K562 (cell line): Measurements from ENCODE around the gene UNC13C. TPM values are rescaled to one million over a fixed set of nuclear protein-coding genes. Genes with fewer than 3 reads are reported as not detected.

Source experiments
- ATAC-seq: fragments of 200-7000 bp; cut with Tn5 transposase; 3 replicates; pipeline ENCODE4 v1.9.1; 2020; ENCODE audit warnings: moderate library complexity
- BruUV-seq: library from RNA; stranded (reverse); fragments of 400-500 nt; replicated peaks from 2 replicates; lab custom pipeline; 2021; lab: Mats Ljungman, UMichigan
- CTCF ChIA-PET: fragments of 300-600 bp; formaldehyde crosslinking; extraction: SDS; loops from one replicate; lab custom pipeline; 2021; ENCODE audit warnings: low intra/inter-chr PET ratio; lab: Yijun Ruan, JAX
- POLR2A ChIA-PET: fragments of 300-600, 350-650 bp; sonication (Branson Sonifier 250); formaldehyde crosslinking; extraction: SDS; loops from one replicate; lab custom pipeline; 2021; ENCODE audit warnings: antibody characterized with exemption, inconsistent platforms; lab: Yijun Ruan, JAX
- DNase-seq, 4 experiments: peaks; one replicate each; pipeline versions ENCODE4 v3.0.0 to v3.0.0-alpha.2; 2011 to 2018; ENCODE audit warnings: low spot score in 3 of 4, mixed read lengths in 3 of 4; ENCODE audit errors: extremely low read depth in 1 of 4
- FAIRE-seq: peaks from 2 replicates; lab custom pipeline; 2011; peaks lifted over from hg19 to GRCh38; lab: Jason Lieb, UNC
- H2AFZ ChIP-seq: 2 replicates; pipeline ENCODE4 v1.6.0; 2011; ENCODE audit warnings: low read depth, low read length, control low read depth, inconsistent platforms
- H3K27ac ChIP-seq: fragments of 200-600 bp; 3 replicates; pipeline ENCODE4 v1.8.0; 2011; ENCODE audit warnings: low read depth, mild to moderate bottlenecking, control low read depth, inconsistent platforms, low read length, moderate library complexity, mixed read lengths; ENCODE audit errors: extremely low read depth
- H3K27me3 ChIP-seq, 2 experiments: fragments of 300-600 bp in 1 of 2; 2 replicates in 1 of 2; 3 replicates in 1 of 2; pipeline versions ENCODE4 v1.6.0 to v1.8.0; 2011; ENCODE audit warnings: inconsistent platforms in 2 of 2, low read length in 2 of 2, mild to moderate bottlenecking in 1 of 2, mixed read lengths in 1 of 2, moderate library complexity in 1 of 2; ENCODE audit not compliant: control insufficient read depth in 2 of 2, insufficient read depth in 2 of 2
- H3K36me3 ChIP-seq: fragments of 300-600 bp; 3 replicates; pipeline ENCODE4 v1.8.0; 2011; ENCODE audit warnings: mild to moderate bottlenecking, low read length, inconsistent platforms; ENCODE audit not compliant: control insufficient read depth, insufficient read depth
- H3K4me1 ChIP-seq, 2 experiments: fragments of 200-600 bp in 1 of 2; replicated peaks in 1 of 2; 2 replicates in 1 of 2; 3 replicates in 1 of 2; pipeline versions ENCODE4 v1.5.1 to v1.8.0; 2011; ENCODE audit warnings: inconsistent platforms in 2 of 2, low read length in 2 of 2, mild to moderate bottlenecking in 1 of 2, mixed read lengths in 1 of 2, moderate library complexity in 1 of 2; ENCODE audit not compliant: control insufficient read depth in 2 of 2, insufficient read depth in 2 of 2
- H3K4me2 ChIP-seq: 2 replicates; pipeline ENCODE4 v1.6.1; 2011; ENCODE audit warnings: low read length, control low read depth, inconsistent platforms, mixed read lengths; ENCODE audit not compliant: insufficient read depth
- H3K4me3 ChIP-seq: fragments of 200-600 bp; sonication (generic), shearing (Covaris generic); 2 replicates; pipeline ENCODE4 v1.5.1; 2016; ENCODE audit warnings: control low read depth, inconsistent platforms
- H3K79me2 ChIP-seq: fragments of 200-600 bp; 3 replicates; pipeline ENCODE4 v1.8.0; 2011; ENCODE audit warnings: low read length, inconsistent platforms; ENCODE audit not compliant: control insufficient read depth, insufficient read depth
- H3K9ac ChIP-seq, 2 experiments: 2 replicates each; pipeline versions ENCODE4 v1.6.0 to v1.6.1; 2011; ENCODE audit warnings: low read depth in 2 of 2, low read length in 2 of 2, control low read depth in 1 of 2, inconsistent platforms in 1 of 2, mild to moderate bottlenecking in 1 of 2, mixed read lengths in 1 of 2; ENCODE audit not compliant: insufficient read depth in 1 of 2
- H3K9me1 ChIP-seq: one replicate; pipeline ENCODE4 v1.6.0; 2011; ENCODE audit warnings: inconsistent platforms, mild to moderate bottlenecking, low read length, moderate library complexity; ENCODE audit not compliant: control insufficient read depth, insufficient read depth
- H3K9me3 ChIP-seq: replicated peaks from 2 replicates; pipeline ENCODE4 v1.5.1; 2011; ENCODE audit warnings: low read depth, low read length, inconsistent platforms; ENCODE audit not compliant: control insufficient read depth, insufficient read depth
- H4K20me1 ChIP-seq: replicated peaks from 2 replicates; pipeline ENCODE4 v1.6.1; 2011; ENCODE audit warnings: low read length, inconsistent platforms, mixed read lengths; ENCODE audit not compliant: control insufficient read depth, insufficient read depth
- ARID3B ChIP-seq: fragments of 250-450 bp; sonication (Bioruptor Pico); IDR thresholded peaks from 2 replicates; pipeline ENCODE4 v1.4.0; 2020; ENCODE audit warnings: borderline replicate concordance
- ARNT ChIP-seq, 2 experiments: fragments of 450-650 bp; IDR thresholded peaks; 2 replicates each; pipeline ENCODE4 v1.6.1; 2016; ENCODE audit warnings: mild to moderate bottlenecking in 1 of 2
- CCNT2 ChIP-seq: IDR thresholded peaks from 2 replicates; pipeline ENCODE4 v1.6.1; 2011; ENCODE audit warnings: borderline replicate concordance, low read depth, mild to moderate bottlenecking, moderate library complexity, mixed read lengths, low read length; ENCODE audit not compliant: insufficient read length; ENCODE audit errors: extremely low read depth
- ETV5 ChIP-seq: sonication (generic); formaldehyde crosslinking; IDR thresholded peaks from 2 replicates; pipeline ENCODE4 v1.4.0; 2020; ENCODE audit warnings: low read depth, mild to moderate bottlenecking, missing genetic modification reagents
- FOXK2 ChIP-seq, 2 experiments: fragments of 450-650 bp; IDR thresholded peaks in 1 of 2; conservative IDR thresholded peaks in 1 of 2; 2 replicates each; pipeline ENCODE4 v1.6.1; 2016; ENCODE audit warnings: low read depth in 2 of 2, mild to moderate bottlenecking in 1 of 2
- HNRNPLL ChIP-seq: fragments of 200-400 bp; formaldehyde crosslinking; IDR thresholded peaks from 2 replicates; pipeline ENCODE4 v1.6.1; 2017; ENCODE audit warnings: low read length, low read depth, mild to moderate bottlenecking; ENCODE audit not compliant: poor library complexity, severe bottlenecking
- NONO ChIP-seq, 2 experiments: fragments of 200-400 bp in 1 of 2; fragments of 450-650 bp in 1 of 2; formaldehyde crosslinking in 1 of 2; IDR thresholded peaks; 2 replicates each; pipeline ENCODE4 v1.6.1; 2017; ENCODE audit warnings: low read depth in 2 of 2, mild to moderate bottlenecking in 2 of 2, moderate library complexity in 2 of 2, low read length in 1 of 2
- PRPF4 ChIP-seq: fragments of 200-400 bp; formaldehyde crosslinking; IDR thresholded peaks from one replicate; pipeline ENCODE4 v1.6.1; 2017; ENCODE audit warnings: low read length, low read depth, mild to moderate bottlenecking; ENCODE audit not compliant: insufficient read depth, poor library complexity, severe bottlenecking
- RBM14 ChIP-seq: fragments of 200-400 bp; formaldehyde crosslinking; IDR thresholded peaks from 2 replicates; pipeline ENCODE4 v1.6.1; 2018; ENCODE audit warnings: low read depth, mild to moderate bottlenecking, low read length, moderate library complexity, borderline replicate concordance; ENCODE audit not compliant: insufficient read depth
- SRF ChIP-seq, 2 experiments: fragments of 250-450, 450-650 bp in 1 of 2; sonication (Bioruptor Pico) in 1 of 2; sonication (generic) in 1 of 2; formaldehyde crosslinking; IDR thresholded peaks; 2 replicates each; pipeline versions ENCODE4 v1.5.0 to v1.5.1; 2020 to 2022; ENCODE audit warnings: mild to moderate bottlenecking in 1 of 2, missing genetic modification reagents in 1 of 2
- TAF7 ChIP-seq: fragments of 450-650 bp; IDR thresholded peaks from 2 replicates; pipeline ENCODE4 v1.6.1; 2016; ENCODE audit warnings: missing genetic modification characterization, missing compliant biosample characterization
- THRA ChIP-seq: fragments of 450-650 bp; IDR thresholded peaks from 2 replicates; pipeline ENCODE4 v1.6.1; 2017; ENCODE audit warnings: mild to moderate bottlenecking, moderate library complexity
- U2AF1 ChIP-seq: fragments of 200-400 bp; formaldehyde crosslinking; optimal IDR thresholded peaks from 2 replicates; pipeline ENCODE3; 2017; ENCODE audit warnings: mild to moderate bottlenecking, low read depth, low read length, moderate library complexity
- WHSC1 ChIP-seq: IDR thresholded peaks from one replicate; pipeline ENCODE4 v1.6.1; 2012; ENCODE audit warnings: low read length, control low read depth, inconsistent platforms
- ZBTB2 ChIP-seq: fragments of 450-650 bp; IDR thresholded peaks from 2 replicates; pipeline ENCODE4 v1.6.1; 2016; ENCODE audit warnings: antibody characterized with exemption
- ZNF76 ChIP-seq: fragments of 250-450 bp; sonication (Bioruptor Pico); IDR thresholded peaks from 2 replicates; pipeline ENCODE4 v1.4.0; 2020; ENCODE audit warnings: mild to moderate bottlenecking, moderate library complexity, borderline replicate concordance
- WGBS: fragments of 100-300 bp; shearing (Covaris generic); methylation state at CpG from one replicate; pipeline ENCODE4 v1.1.6; 2016; ENCODE audit warnings: low coverage, mixed read lengths; ENCODE audit not compliant: insufficient coverage; ENCODE audit errors: missing lambda C conversion rate; 5-methylcytosine and 5-hydroxymethylcytosine counted together
- in situ Hi-C: fragments of 300-500 bp; cut with MboI; formaldehyde crosslinking; loops from 4 replicates; pipeline ENCODE4 v1.15.0; 2018; ENCODE audit warnings: inconsistent platforms, mixed read lengths
- intact Hi-C: fragments of 100-400 bp; cut with micrococcal nuclease; formaldehyde crosslinking; loops from 2 replicates; pipeline ENCODE4 v1.14.2; 2022
- polyA plus RNA-seq, 8 experiments: library from polyadenylated mRNA; depleted of rRNA in 4 of 8; stranded (reverse) in 5 of 8; unstranded in 3 of 8; fragments of >200 nt; fragmentation: Nextera tagmentation in 2 of 8; fragmentation: Illumina TruSeq in 1 of 8; extraction: Ambion mirVana in 2 of 8; extraction: Trizol in 1 of 8; gene quantifications; 2 replicates each; pipeline versions ENCODE4 v1.2.1 to v1.2.3, GENCODE V29; 2011 to 2014; ENCODE audit warnings: inconsistent platforms in 1 of 8, missing spikeins in 1 of 8
- total RNA-seq, 7 experiments: library from RNA; depleted of rRNA in 6 of 7; stranded (reverse); fragments of >200 nt in 6 of 7; fragmentation: Illumina TruSeq in 2 of 7; extraction: Trizol in 2 of 7; gene quantifications; 2 replicates each; pipeline versions ENCODE4 v1.2.1 to v1.2.3, GENCODE V29; 2011 to 2021; ENCODE audit warnings: low replicate concordance in 1 of 7

The UNC13C gene
- total and polyA plus RNA-seq, 9 of the 15 experiments (the other 6 are each of a cell fraction or from before 2014, with no cell fraction given), result not detected

GRCh38 chr15:54208786-54209185, 230.5 kb downstream of the UNC13C start:
- H3K4me1 ChIP-seq, result no peaks in the 10 kb centered on the region

More at GRCh38 chr15:54208786-54209185, 230.5 kb downstream of the UNC13C start:
- in situ Hi-C loops (no loop called here), intact Hi-C loops (no loop called here)
- no peaks in the 10 kb centered on the region; the same call in 1 of the 2 replicates for H3K9me3 ChIP-seq
- H3K79me2 ChIP-seq, result no peaks in the 10 kb centered on the region
- DNase-seq, result no peak
- no peak overlapping the region for H2AFZ ChIP-seq
- H3K4me2 ChIP-seq, result no peak overlapping the region
- ATAC-seq, result no peak
- no TSS peak for BruUV-seq
- TF ChIP-seq SRF (CRISPR knock-in tag; IDR thresholded peaks at IDR 0.05) (no peak), ZNF76 (CRISPR knock-in tag) (no peak), ETV5 (CRISPR knock-in tag) (no peak), WHSC1 (no peak), HNRNPLL (no peak), CCNT2 (no peak), NONO (IDR thresholded peaks at IDR 0.05; ENCODE audit: low read depth in 2 of 2, low read length in 1 of 2) (no peak), THRA (no peak), RBM14 (no peak), TAF7 (tag) (no peak), FOXK2 (conservative IDR thresholded peaks at IDR 0.05 in 1 of 2, IDR thresholded peaks at IDR 0.05 in 1 of 2; ENCODE audit: low read depth in 2 of 2) (no peak), PRPF4 (no peak), ZBTB2 (no peak), ARID3B (CRISPR knock-in tag) (no peak), U2AF1 (no peak), ARNT (IDR thresholded peaks at IDR 0.05) (no peak)
- H3K36me3 ChIP-seq, result no peaks in the 10 kb centered on the region
- no peaks in the 10 kb centered on the region for H3K9me1 ChIP-seq
- POLR2A ChIA-PET, result no interaction called here
- no peaks in the 10 kb centered on the region for H4K20me1 ChIP-seq
- FAIRE-seq, result no peak
- 0% methylated on average over 2 of the region's 2 CpGs for WGBS
- CTCF ChIA-PET, result no interaction called here
- H3K4me3 ChIP-seq, result no peak overlapping the region
- no peak overlapping the region for H3K9ac ChIP-seq
- H3K27ac ChIP-seq, result no peak overlapping the region
- H3K27me3 ChIP-seq, result no peaks in the 10 kb centered on the region
